ENCODE results near the gene CLEC2B.

Gene CLEC2B

DNA sequence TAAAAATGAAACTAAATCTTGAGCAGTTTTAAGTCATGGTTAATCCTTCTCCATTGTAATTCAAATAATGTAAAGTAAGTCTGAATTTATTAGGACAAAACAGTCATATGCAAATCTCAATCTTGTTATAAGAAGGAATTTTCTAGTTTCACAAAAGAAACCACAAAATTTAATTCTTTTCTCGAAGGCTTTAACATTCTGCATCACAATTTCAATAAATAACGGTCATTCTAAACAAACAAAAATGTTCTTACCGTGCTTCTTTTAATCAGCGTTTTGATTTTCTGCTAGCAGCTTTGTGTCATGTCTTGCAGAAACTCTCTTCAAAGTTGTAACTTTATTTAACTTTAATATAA, 225 bp downstream of the CLEC2B start:
- no peak for DNase-seq

DNA sequence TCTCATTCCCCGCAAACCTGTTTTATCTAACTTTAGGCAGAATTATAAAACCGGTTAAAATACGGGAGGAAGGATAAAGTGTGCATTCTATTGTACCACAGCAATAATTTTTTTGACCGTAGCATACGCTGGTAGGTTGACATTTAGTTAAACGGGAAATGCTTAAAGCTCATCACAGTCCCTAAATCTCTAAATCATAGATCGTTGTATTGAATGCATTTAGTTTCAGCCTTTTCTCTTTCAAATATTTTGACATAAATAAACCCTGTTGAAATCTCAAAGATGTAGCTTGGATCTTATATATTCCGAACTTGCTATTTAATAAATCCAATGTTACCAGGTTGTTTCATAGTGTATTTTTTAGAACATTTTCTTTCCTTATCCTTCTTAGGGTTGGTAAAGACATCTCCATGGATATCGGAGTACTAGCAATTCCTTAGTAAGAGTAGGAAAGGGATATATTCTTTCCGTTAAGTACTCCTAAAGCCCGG, 798 bp downstream of the CLEC2B start:
- no peak for DNase-seq

GRCh38 chr12:9867531-9867930, 1.6 kb downstream of the CLEC2B start:
- DNase-seq, result no peak

GRCh38 chr12:9866860-9867269, 2.3 kb downstream of the CLEC2B start:
- no peak for DNase-seq

GRCh38 chr12:9864913-9865675, 4.1 kb downstream of the CLEC2B start:
- no peak for DNase-seq

GRCh38 chr12:9858135-9858534, 11.0 kb downstream of the CLEC2B start:
- DNase-seq, result no peak

DNA sequence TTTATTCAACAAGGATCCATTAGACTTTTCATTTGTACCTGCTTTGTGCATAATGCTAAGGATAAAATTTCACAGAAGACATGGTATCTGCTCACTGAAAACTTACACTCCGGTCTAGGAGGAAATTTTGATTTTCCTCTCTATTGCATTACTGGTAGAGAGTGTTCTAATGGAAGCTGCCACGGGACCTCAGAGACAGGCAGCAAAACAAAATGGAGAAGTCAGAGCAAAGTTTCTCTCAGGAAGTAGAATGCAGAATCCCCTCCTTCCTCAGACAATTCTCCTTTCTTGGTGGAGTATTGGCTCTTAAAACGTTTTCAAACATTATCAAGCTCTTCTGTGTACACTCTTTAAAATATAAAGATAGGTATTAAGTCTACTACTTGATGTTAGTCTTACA, 12.3 kb downstream of the CLEC2B start:
- DNase-seq, result no peak

GRCh38 chr12:9856151-9856550, 13.0 kb downstream of the CLEC2B start:
- no peak for DNase-seq

DNA sequence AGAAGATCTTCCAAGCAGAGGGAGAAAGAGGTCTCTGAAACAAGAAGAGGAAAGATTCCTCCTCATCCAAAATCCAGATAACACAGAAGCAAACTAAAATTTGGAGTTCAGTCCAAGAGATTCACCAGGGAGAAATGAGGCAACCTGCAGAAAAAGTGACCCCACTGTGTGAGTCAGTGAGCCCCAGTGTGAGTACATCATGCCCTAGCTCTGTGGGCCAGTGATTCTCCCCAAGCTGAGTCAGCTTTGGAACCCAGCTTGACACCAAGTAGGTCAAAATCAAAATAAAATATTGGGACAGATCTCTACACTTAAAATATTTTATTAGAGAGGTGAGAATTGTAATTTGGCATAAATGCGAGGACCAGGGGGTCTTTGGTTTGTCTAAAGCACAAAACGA, 17.2 kb downstream of the CLEC2B start:
- no peak for DNase-seq

DNA sequence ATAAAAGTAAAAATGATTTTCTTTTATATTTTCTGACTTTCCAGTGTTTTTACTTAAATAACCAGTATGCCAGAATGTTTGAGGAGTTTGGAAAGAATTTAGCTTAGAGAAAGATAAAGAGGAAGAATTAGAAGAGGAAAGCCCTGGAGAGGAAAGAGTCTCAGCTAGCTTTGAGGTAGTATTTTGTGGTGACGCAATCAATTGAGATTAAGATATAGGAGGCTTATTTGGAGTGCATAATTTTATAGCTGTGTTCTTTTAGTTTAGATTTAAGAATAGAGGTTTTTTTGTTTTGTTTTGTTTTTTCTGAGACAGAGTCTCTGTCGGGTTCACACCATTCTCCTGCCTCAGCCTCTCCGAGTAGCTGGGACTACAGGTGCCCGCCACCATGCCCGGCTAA, 18.1 kb downstream of the CLEC2B start:
- no peak for DNase-seq

- no peak for DNase-seq
Measured at GRCh38 chr12:9848899-9849298, 20.3 kb downstream of the CLEC2B start.

GRCh38 chr12:9843407-9843806, 25.7 kb downstream of the CLEC2B start:
- no peak for DNase-seq

GRCh38 chr12:9831720-9832119, 37.4 kb downstream of the CLEC2B start:
- no peak for DNase-seq

DNA sequence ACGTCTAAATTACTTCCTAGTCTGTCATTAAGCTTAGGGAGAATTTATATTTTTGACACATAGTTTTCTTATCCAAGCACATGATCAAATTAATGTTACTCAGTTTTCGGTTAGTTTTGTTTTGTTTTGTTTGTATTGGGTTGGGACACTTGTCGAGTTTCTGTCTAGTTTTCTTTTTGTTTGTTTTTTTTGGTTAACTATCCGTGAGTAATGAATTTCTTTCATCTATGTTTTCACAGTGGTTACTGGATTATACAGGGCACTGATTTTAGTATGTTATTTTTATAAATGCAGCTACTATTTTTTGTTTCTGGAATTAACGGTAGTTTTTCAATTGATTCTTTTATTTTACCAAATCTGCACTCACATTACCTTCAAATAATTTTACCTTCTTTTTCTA, 39.2 kb downstream of the CLEC2B start:
- no peak for DNase-seq

- DNase-seq, result no peak
Measured at GRCh38 chr12:9829483-9829882, 39.7 kb downstream of the CLEC2B start.

DNA sequence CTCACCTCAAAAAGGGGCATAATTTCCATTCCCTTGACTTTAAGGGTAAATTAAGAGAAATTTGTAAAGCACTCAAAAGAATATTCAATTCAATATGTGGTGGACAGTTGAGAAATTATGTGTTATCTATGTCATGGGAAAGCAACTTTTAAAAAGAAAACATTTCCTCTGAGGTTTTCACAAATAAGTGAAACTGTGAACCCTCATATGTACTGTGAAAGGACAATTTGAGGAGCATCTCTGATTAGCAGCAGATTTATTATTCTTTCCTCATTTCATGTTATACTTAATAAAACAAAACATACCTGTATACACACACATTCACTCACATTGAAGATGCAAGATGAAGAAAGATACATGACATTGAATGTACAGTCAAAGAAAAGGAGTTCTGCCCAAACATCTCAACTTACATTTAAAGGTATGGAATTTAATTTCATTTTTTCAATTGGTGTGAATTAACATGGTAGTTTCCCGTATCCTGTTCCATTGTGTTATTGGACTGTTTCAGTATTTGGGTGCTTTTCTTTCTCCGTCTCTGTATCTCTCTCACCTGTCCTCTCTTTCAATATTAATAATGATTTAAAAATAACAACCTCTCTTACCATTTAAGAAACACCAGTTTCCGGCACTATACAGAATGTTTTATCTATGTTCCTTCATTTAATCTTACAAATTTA, 41.8 kb downstream of the CLEC2B start, which contains the start of gene KLRF1:
Gene KLRF1, plus strand, starts transcription at position 273 of the 680 bp plus-strand sequence. Its CDS starts 64 bp downstream, at position 337.
- DNase-seq, result no peak

- no peak for DNase-seq
Measured at GRCh38 chr12:9820281-9820930, 48.7 kb downstream of the CLEC2B start.

GRCh38 chr12:9813821-9814798, 55.0 kb downstream of the CLEC2B start:
- peak in 8 of 14 donors; percentile 1 to 66 (median 34) for DNase-seq

- no peak for DNase-seq
Measured at GRCh38 chr12:9811621-9812020, 57.5 kb downstream of the CLEC2B start.

DNA sequence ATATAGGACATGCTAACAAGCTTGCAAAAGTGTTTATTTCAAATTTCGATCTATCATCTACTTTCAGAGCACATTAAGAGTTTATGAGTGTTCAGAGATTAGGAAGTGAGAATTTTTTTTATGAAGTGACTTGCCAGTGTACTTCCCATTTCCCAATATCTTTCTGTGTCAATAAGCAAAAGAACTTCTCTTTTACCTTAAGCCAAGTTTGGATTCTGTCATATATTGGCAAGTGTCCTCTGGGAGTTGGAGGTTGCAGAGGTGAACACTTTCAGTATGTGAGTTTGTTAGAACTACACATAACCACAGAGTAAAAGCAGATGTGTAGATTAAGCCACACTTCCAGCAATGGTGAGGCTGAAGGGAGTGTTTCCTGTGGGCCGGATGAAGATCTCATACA, 58.5 kb downstream of the CLEC2B start:
- DNase-seq, result no peak

DNA sequence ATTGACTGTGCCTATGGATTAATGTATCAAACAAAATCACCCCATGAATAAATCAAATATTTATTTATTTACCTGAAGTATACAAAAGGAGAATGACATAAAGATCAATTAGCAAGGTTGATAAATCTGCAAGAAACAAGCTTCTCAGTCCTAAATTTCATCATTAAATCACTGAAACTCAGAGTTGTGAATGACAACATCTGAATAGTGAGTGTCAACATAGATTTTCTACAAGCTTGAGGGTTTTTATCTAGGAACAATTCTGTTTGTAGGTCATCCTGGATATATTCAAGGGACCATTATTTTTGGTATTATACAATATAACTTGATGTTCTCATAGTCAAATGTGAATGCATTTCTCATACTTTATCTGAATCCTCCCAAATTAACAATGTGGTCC, 59.3 kb downstream of the CLEC2B start:
- no peak for DNase-seq

DNA sequence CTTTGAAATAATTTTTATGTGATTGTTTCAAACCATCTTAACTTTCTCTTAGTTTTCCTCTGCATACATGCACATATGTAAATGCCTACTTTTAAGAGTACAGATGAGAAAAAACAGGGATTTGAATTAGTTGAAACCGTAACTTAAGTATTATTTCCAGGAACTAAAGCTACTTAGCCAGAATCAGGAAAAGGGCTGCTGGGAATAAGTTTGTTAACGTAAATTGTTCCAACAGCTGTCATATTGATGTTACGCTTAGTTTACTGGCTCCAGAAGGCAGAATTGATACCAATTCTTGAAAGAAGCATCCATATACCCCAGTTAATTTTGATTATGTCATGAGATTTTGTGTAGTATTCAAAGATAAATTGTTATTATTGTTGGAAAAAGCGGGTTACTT, 59.8 kb downstream of the CLEC2B start:
- DNase-seq, result no peak
